Measurements from ENCODE around the gene PKNOX2. TPM values are rescaled to one million over a fixed set of nuclear protein-coding genes. Genes with fewer than 3 reads are reported as not detected.

PKNOX2 gene
- total RNA-seq, 1 experiment from 2014 or later: 3.7 TPM

DNA sequence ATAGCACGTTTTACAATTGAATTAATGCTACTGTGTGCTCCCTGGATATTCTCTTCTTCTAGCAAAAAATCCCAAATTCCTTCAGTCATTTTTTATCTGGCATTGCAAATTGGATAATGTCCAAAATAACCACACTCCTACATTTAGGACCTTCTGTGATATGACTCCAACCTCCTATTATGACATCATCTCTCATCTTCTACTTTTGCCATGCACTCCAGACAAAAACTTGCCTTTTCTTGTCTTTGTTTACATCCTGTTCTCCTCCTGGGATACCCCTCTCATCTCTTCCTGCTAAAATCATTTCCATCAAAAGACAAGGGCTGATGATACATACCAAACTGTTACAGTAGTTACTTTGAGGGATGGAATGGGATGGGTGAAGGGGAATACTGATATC lies 32.5 kb upstream of the PKNOX2 start:
- ChIA-PET POLR2A (interaction anchor here (1.4 kb wide), 1 partner anchor 41 kb away, joined by 3 read pairs; no protein-coding TSS in a partner anchor), CTCF (interaction anchor here (1.9 to 3.2 kb wide), 3 partner anchors 8 to 41 kb away, joined by 10 to 14 read pairs (median 13); no protein-coding TSS in a partner anchor)
- DNase-seq (ENCODE audit: low spot score) (no peak), ATAC-seq (no peak)
- Mint-ChIP-seq H3K27me3 (ENCODE audit: low read depth) (peaks cover 47% of the 10 kb centered on the region), H3K4me3 (no peak overlapping the region), H3K27ac (no peak overlapping the region), H3K9me3 (no peaks in the 10 kb centered on the region), H3K36me3 (no peaks in the 10 kb centered on the region), H3K4me1 (peaks cover 3% of the 10 kb centered on the region; the same call in 1 of the 2 replicates)
- TF ChIP-seq CREB1 (CRISPR knock-in tag; IDR thresholded peaks at IDR 0.05) (no peak), ZBTB21 (CRISPR knock-in tag; IDR thresholded peaks at IDR 0.05; ENCODE audit: borderline replicate concordance) (no peak), ZNF317 (CRISPR knock-in tag; IDR thresholded peaks at IDR 0.05; ENCODE audit: borderline replicate concordance, low read depth) (no peak), GRHL2 (CRISPR knock-in tag; IDR thresholded peaks at IDR 0.05; ENCODE audit: insufficient replicate concordance, severe bottlenecking) (no peak)
- TF ChIP-seq, protein P1, sequence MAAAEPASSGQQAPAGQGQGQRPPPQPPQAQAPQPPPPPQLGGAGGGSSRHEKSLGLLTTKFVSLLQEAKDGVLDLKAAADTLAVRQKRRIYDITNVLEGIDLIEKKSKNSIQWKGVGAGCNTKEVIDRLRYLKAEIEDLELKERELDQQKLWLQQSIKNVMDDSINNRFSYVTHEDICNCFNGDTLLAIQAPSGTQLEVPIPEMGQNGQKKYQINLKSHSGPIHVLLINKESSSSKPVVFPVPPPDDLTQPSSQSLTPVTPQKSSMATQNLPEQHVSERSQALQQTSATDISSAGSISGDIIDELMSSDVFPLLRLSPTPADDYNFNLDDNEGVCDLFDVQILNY (CRISPR knock-in tag; IDR thresholded peaks at IDR 0.05): no peak
- TF ChIP-seq, protein P2, sequence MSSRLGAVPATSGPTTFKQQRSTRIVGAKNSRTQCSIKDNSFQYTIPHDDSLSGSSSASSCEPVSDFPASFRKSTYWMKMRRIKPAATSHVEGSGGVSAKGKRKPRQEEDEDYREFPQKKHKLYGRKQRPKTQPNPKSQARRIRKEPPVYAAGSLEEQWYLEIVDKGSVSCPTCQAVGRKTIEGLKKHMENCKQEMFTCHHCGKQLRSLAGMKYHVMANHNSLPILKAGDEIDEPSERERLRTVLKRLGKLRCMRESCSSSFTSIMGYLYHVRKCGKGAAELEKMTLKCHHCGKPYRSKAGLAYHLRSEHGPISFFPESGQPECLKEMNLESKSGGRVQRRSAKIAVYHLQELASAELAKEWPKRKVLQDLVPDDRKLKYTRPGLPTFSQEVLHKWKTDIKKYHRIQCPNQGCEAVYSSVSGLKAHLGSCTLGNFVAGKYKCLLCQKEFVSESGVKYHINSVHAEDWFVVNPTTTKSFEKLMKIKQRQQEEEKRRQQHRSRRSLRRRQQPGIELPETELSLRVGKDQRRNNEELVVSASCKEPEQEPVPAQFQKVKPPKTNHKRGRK (CRISPR knock-in tag; IDR thresholded peaks at IDR 0.05; ENCODE audit: borderline replicate concordance): no peak

DNA sequence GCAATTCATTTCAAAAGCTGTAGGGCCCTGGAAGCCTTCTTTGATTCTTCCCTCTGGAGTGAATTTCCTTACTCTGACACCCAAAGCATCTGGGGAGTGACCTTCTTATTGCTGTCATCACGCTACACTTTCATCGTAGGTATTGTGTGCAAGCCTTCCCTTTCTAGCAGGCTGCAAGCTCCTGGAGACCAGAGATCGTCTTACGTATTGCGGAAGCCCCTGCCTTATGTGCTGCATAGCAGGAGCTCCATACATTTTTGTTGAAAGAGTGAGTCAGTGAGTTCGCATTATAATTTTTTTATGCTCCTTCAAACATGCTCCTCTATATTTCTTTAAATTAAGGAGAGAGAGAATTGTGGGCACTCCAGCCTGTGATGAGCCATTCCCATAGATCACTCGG lies 32.0 kb upstream of the PKNOX2 start:
- CTCF ChIA-PET: interaction anchor here (1.9 to 3.2 kb wide), 3 partner anchors 8 to 41 kb away, joined by 10 to 14 read pairs (median 13); no protein-coding TSS in a partner anchor
- POLR2A ChIA-PET: interaction anchor here (1.4 kb wide), 1 partner anchor 41 kb away, joined by 3 read pairs; no protein-coding TSS in a partner anchor
- H3K27ac Mint-ChIP-seq: no peak overlapping the region
- peaks cover 42% of the 10 kb centered on the region for H3K27me3 Mint-ChIP-seq (ENCODE audit: low read depth)
- H3K4me3 Mint-ChIP-seq: no peak overlapping the region
- H3K36me3 Mint-ChIP-seq: no peaks in the 10 kb centered on the region
- TF ChIP-seq, protein P3, sequence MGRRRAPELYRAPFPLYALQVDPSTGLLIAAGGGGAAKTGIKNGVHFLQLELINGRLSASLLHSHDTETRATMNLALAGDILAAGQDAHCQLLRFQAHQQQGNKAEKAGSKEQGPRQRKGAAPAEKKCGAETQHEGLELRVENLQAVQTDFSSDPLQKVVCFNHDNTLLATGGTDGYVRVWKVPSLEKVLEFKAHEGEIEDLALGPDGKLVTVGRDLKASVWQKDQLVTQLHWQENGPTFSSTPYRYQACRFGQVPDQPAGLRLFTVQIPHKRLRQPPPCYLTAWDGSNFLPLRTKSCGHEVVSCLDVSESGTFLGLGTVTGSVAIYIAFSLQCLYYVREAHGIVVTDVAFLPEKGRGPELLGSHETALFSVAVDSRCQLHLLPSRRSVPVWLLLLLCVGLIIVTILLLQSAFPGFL (CRISPR knock-in tag; IDR thresholded peaks at IDR 0.05; ENCODE audit: borderline replicate concordance): no peak
- TF ChIP-seq JUN (CRISPR knock-in tag; IDR thresholded peaks at IDR 0.05): no peak
- TF ChIP-seq, protein P4, sequence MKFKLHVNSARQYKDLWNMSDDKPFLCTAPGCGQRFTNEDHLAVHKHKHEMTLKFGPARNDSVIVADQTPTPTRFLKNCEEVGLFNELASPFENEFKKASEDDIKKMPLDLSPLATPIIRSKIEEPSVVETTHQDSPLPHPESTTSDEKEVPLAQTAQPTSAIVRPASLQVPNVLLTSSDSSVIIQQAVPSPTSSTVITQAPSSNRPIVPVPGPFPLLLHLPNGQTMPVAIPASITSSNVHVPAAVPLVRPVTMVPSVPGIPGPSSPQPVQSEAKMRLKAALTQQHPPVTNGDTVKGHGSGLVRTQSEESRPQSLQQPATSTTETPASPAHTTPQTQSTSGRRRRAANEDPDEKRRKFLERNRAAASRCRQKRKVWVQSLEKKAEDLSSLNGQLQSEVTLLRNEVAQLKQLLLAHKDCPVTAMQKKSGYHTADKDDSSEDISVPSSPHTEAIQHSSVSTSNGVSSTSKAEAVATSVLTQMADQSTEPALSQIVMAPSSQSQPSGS (CRISPR knock-in tag; IDR thresholded peaks at IDR 0.05; ENCODE audit: borderline replicate concordance, low read depth): no peak
- no peaks in the 10 kb centered on the region for H3K9me3 Mint-ChIP-seq
- no peak for ATAC-seq
- peaks cover 6% of the 10 kb centered on the region for H3K4me1 Mint-ChIP-seq
- DNase-seq (ENCODE audit: low spot score): no peak

DNA sequence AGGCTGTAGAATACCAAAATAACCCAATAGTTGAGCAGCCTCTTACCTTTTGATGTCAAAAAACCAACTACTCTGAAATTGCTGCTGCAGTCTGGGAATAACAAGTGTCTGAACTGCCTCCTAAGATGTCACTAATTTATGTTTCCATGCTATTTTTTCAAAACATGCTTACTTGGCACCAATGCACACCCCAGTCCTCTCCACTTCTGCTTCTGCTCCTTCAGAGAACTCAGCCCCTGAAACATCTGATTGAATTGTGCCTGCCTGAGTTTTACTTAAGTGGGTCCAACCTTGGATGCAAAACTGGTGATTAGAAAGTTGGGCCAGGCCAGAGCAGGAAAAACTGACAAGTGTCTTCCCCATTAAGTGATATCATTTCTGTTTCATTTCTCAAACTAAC lies 28.6 kb upstream of the PKNOX2 start:
- ChIA-PET POLR2A (no interaction called here), CTCF (no interaction called here)

More for the DNA sequence above, 28.6 kb upstream of the PKNOX2 start:
- no peak overlapping the region for H3K27ac Mint-ChIP-seq
- no peaks in the 10 kb centered on the region for H3K36me3 Mint-ChIP-seq
- H3K4me1 Mint-ChIP-seq: peaks cover 38% of the 10 kb centered on the region
- peaks cover 48% of the 10 kb centered on the region for H3K27me3 Mint-ChIP-seq (ENCODE audit: low read depth)
- TF ChIP-seq ZNF121 (CRISPR knock-in tag; IDR thresholded peaks at IDR 0.05): no peak
- TF ChIP-seq, protein P5, sequence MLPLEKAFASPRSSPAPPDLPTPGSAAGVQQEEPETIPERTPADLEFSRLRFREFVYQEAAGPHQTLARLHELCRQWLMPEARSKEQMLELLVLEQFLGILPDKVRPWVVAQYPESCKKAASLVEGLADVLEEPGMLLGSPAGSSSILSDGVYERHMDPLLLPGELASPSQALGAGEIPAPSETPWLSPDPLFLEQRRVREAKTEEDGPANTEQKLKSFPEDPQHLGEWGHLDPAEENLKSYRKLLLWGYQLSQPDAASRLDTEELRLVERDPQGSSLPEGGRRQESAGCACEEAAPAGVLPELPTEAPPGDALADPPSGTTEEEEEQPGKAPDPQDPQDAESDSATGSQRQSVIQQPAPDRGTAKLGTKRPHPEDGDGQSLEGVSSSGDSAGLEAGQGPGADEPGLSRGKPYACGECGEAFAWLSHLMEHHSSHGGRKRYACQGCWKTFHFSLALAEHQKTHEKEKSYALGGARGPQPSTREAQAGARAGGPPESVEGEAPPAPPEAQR (CRISPR knock-in tag; IDR thresholded peaks at IDR 0.05): no peak
- no peak for TF ChIP-seq ZNF138 (CRISPR knock-in tag; conservative IDR thresholded peaks at IDR 0.05)
- TF ChIP-seq ZNF671 (CRISPR knock-in tag; IDR thresholded peaks at IDR 0.05): no peak
- TF ChIP-seq ETV6 (CRISPR knock-in tag; IDR thresholded peaks at IDR 0.05): no peak
- no peak for TF ChIP-seq CREM (CRISPR knock-in tag; IDR thresholded peaks at IDR 0.05)
- TF ChIP-seq, protein P6, sequence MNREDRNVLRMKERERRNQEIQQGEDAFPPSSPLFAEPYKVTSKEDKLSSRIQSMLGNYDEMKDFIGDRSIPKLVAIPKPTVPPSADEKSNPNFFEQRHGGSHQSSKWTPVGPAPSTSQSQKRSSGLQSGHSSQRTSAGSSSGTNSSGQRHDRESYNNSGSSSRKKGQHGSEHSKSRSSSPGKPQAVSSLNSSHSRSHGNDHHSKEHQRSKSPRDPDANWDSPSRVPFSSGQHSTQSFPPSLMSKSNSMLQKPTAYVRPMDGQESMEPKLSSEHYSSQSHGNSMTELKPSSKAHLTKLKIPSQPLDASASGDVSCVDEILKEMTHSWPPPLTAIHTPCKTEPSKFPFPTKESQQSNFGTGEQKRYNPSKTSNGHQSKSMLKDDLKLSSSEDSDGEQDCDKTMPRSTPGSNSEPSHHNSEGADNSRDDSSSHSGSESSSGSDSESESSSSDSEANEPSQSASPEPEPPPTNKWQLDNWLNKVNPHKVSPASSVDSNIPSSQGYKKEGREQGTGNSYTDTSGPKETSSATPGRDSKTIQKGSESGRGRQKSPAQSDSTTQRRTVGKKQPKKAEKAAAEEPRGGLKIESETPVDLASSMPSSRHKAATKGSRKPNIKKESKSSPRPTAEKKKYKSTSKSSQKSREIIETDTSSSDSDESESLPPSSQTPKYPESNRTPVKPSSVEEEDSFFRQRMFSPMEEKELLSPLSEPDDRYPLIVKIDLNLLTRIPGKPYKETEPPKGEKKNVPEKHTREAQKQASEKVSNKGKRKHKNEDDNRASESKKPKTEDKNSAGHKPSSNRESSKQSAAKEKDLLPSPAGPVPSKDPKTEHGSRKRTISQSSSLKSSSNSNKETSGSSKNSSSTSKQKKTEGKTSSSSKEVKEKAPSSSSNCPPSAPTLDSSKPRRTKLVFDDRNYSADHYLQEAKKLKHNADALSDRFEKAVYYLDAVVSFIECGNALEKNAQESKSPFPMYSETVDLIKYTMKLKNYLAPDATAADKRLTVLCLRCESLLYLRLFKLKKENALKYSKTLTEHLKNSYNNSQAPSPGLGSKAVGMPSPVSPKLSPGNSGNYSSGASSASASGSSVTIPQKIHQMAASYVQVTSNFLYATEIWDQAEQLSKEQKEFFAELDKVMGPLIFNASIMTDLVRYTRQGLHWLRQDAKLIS (CRISPR knock-in tag; IDR thresholded peaks at IDR 0.05; ENCODE audit: borderline replicate concordance): no peak
- TF ChIP-seq TP53 (CRISPR knock-in tag; IDR thresholded peaks at IDR 0.05): no peak
- no peak for TF ChIP-seq CREB1 (CRISPR knock-in tag; IDR thresholded peaks at IDR 0.05)
- no peak for TF ChIP-seq MXD4 (CRISPR knock-in tag; IDR thresholded peaks at IDR 0.05; ENCODE audit: borderline replicate concordance)
- TF ChIP-seq ZBTB21 (CRISPR knock-in tag; IDR thresholded peaks at IDR 0.05; ENCODE audit: borderline replicate concordance): no peak
- ATAC-seq: no peak
- no peak for DNase-seq (ENCODE audit: low spot score)
- H3K9me3 Mint-ChIP-seq: no peaks in the 10 kb centered on the region
- H3K4me3 Mint-ChIP-seq: no peak overlapping the region

Measured in WTC11 (cell line).